Neural crest cell (in vitro differentiated cells): Measurements from ENCODE around the gene TECPR1. TPM values are rescaled to one million over a fixed set of nuclear protein-coding genes. Genes with fewer than 3 reads are reported as not detected.

ENCODE experiments used
- DNase-seq: peaks from one replicate; pipeline ENCODE4 v3.0.0; 2021; ENCODE audit warnings: low read depth, mixed read lengths, low spot score
- H3K27ac Mint-ChIP-seq: one replicate; pipeline ENCODE4 v1.8.0; 2021; ENCODE audit warnings: mild to moderate bottlenecking, mixed read lengths; ENCODE audit not compliant: unreplicated experiment
- H3K27me3 Mint-ChIP-seq: 2 replicates; pipeline ENCODE4 v1.8.0; 2021; ENCODE audit warnings: low read depth, mild to moderate bottlenecking, mixed read lengths
- H3K36me3 Mint-ChIP-seq: 2 replicates; pipeline ENCODE4 v1.8.0; 2021; ENCODE audit warnings: low read depth, mild to moderate bottlenecking, mixed read lengths
- H3K4me1 Mint-ChIP-seq: 2 replicates; pipeline ENCODE4 v1.8.0; 2021; ENCODE audit warnings: mixed read lengths
- H3K4me3 Mint-ChIP-seq: one replicate; pipeline ENCODE4 v1.8.0; 2021; ENCODE audit warnings: mild to moderate bottlenecking, mixed read lengths
- H3K9me3 Mint-ChIP-seq: 2 replicates; pipeline ENCODE4 v1.8.0; 2021; ENCODE audit warnings: mixed read lengths
- total RNA-seq: library from RNA; stranded (reverse); gene quantifications from 2 replicates; pipeline ENCODE4 v1.2.1, GENCODE V29; 2021
- TF ChIP-seq, protein P1 (sequence below): fragments of 200-600 bp; sonication (generic); conservative IDR thresholded peaks from 2 replicates; pipeline ENCODE4 v1.5.0; 2021; ENCODE audit warnings: antibody characterized with exemption, mild to moderate bottlenecking

The TECPR1 gene
- total RNA-seq, 1 donor from 2014 or later = 35.2 TPM

- Mint-ChIP-seq H3K4me1 (no peaks in the 10 kb centered on the region), H3K27ac (no peak overlapping the region), H3K4me3 (no peak overlapping the region), H3K9me3 (no peaks in the 10 kb centered on the region), H3K36me3 (no peaks in the 10 kb centered on the region), H3K27me3 (no peaks in the 10 kb centered on the region)
- TF ChIP-seq, protein P1, sequence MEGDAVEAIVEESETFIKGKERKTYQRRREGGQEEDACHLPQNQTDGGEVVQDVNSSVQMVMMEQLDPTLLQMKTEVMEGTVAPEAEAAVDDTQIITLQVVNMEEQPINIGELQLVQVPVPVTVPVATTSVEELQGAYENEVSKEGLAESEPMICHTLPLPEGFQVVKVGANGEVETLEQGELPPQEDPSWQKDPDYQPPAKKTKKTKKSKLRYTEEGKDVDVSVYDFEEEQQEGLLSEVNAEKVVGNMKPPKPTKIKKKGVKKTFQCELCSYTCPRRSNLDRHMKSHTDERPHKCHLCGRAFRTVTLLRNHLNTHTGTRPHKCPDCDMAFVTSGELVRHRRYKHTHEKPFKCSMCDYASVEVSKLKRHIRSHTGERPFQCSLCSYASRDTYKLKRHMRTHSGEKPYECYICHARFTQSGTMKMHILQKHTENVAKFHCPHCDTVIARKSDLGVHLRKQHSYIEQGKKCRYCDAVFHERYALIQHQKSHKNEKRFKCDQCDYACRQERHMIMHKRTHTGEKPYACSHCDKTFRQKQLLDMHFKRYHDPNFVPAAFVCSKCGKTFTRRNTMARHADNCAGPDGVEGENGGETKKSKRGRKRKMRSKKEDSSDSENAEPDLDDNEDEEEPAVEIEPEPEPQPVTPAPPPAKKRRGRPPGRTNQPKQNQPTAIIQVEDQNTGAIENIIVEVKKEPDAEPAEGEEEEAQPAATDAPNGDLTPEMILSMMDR = peak; percentile 28
- no peak for DNase-seq
Measured at GRCh38 chr7:98291717-98292116, 39.7 kb upstream of the TECPR1 start.

- H3K9me3 Mint-ChIP-seq = no peaks in the 10 kb centered on the region
Measured at GRCh38 chr7:98289333-98289875, 37.4 kb upstream of the TECPR1 start.

DNA sequence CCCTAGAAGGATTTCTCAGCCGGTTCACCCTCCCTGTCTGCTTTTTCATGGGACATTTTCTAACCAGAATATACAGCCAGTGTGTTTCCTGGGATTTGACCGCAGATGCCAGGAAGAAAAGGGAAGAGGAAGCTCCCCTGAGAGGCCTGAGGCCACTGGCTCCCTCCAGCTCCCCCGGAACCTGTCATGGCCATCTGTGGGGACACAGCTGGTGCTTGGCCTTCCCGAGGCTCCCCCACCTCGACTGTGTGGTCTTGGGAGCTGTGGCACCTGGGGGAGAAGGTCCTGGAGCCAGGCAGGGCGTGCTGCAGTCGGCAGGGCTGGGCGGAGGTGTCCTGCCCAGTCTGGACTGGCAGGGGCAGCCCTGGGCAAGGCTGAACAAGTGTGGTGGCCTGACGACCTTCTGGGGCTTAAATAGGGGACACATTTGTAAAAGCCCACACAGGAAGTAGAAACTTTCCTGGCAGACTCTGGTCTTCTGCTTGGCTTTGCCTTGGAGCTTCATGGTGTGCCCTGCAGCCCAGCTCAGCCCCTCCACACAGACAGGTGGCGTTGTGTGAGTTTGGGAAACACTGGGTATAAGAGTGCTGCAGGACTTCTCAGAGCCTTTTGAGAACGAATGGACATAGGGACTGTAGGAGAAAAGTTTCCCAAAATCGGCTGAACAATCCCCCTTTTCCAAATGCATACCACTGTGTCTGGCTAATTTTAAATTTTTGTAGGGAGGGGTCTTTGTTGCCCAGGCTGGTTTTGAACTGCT, 36.2 kb upstream of the TECPR1 start:
- Mint-ChIP-seq H3K4me3 (peak overlapping the region; percentile 62), H3K27me3 (no peaks in the 10 kb centered on the region), H3K4me1 (peaks cover 7% of the 10 kb centered on the region), H3K27ac (peak overlapping the region; percentile 81), H3K36me3 (no peaks in the 10 kb centered on the region), H3K9me3 (no peaks in the 10 kb centered on the region)
- TF ChIP-seq, protein P1 = no peak
- no peak for DNase-seq

More at GRCh38 chr7:98289333-98289875, 37.4 kb upstream of the TECPR1 start:
- Mint-ChIP-seq H3K36me3 (no peaks in the 10 kb centered on the region), H3K27ac (no peak overlapping the region), H3K27me3 (no peaks in the 10 kb centered on the region), H3K4me1 (peaks cover 5% of the 10 kb centered on the region), H3K4me3 (no peak overlapping the region)
- DNase-seq = no peak
- TF ChIP-seq, protein P1 = no peak

- Mint-ChIP-seq H3K9me3 (no peaks in the 10 kb centered on the region), H3K4me1 (peaks cover 14% of the 10 kb centered on the region), H3K27ac (no peak overlapping the region), H3K27me3 (no peaks in the 10 kb centered on the region), H3K4me3 (no peak overlapping the region), H3K36me3 (no peaks in the 10 kb centered on the region)
- TF ChIP-seq, protein P1 = no peak
- DNase-seq = no peak
Measured at GRCh38 chr7:98287486-98287959, 35.5 kb upstream of the TECPR1 start.

DNA sequence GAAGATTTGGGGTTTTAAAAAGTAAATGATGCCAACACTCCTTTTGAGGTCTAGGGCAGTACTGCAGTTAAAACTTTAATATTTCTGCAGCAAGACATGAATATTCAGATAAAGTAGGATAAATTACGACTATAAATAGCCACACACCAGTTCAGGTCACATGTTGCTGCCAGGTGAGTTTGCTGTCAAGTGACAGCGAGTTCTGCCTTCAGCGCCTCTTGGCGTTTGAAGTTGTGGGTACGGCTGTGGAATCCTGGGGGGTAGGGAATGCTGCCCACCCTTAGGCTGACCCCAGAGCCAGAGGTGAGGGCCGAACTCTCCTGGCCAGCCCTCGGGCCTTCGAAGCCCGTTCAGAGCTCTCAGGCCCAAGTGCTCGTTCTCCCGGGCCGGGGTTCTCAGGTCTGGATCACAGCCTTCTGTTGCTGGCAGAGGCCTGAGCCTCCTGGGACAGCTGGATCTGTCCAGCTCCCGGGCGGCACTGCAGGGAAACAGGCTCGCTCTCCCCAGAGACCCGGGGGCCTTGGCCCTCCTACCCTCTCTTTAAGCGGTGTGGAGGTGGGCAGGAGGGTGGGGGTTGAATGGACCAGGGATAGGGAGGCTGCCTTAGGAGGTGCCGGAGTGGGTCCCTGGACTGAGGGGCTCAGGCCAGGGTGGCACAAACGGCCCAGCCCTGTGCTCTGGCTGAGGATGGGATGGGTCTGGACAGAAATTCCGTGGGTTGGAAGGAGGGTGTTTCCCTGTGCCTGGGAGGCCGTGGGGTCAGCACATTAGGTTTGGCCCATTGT, 34.9 kb upstream of the TECPR1 start:
- DNase-seq = no peak
- H3K27me3 Mint-ChIP-seq = no peaks in the 10 kb centered on the region
- peak overlapping the region; percentile 66 for H3K4me3 Mint-ChIP-seq
- H3K36me3 Mint-ChIP-seq = no peaks in the 10 kb centered on the region
- TF ChIP-seq, protein P1 = no peak
- no peaks in the 10 kb centered on the region for H3K9me3 Mint-ChIP-seq
- H3K27ac Mint-ChIP-seq = no peak overlapping the region
- H3K4me1 Mint-ChIP-seq = peaks cover 17% of the 10 kb centered on the region
